HEK293 (cell line): ENCODE results near the gene UCK2.
A peak's percentile ranks its signal among the peaks of the same experiment; 100 is the strongest.

Experiments used
- CTCF ChIA-PET: fragments of 350-600 bp; formaldehyde crosslinking; extraction: SDS; loops from one replicate; lab custom pipeline; 2021; ENCODE audit warnings: antibody characterized with exemption; lab: Yijun Ruan, JAX
- POLR2A ChIA-PET: fragments of 300-600 bp; formaldehyde crosslinking; extraction: SDS; loops from one replicate; lab custom pipeline; 2020; ENCODE audit warnings: antibody characterized with exemption, inconsistent platforms; lab: Yijun Ruan, JAX
- H3K27ac ChIP-seq: fragments of 200-500 bp; sonication (Bioruptor generic); 2 replicates; pipeline ENCODE4 v1.5.1; 2014; ENCODE audit warnings: low read depth, low read length, control low read depth, inconsistent platforms; ENCODE audit errors: extremely low read depth
- H3K36me3 ChIP-seq, 2 experiments: fragments of 200-500 bp in 1 of 2; sonication (Bioruptor generic) in 1 of 2; 1 replicate in 1 of 2; 2 replicates in 1 of 2; pipeline ENCODE4 v1.5.1; 2014 to 2017; ENCODE audit warnings: inconsistent platforms in 2 of 2, low read length in 2 of 2; ENCODE audit not compliant: control insufficient read depth in 2 of 2, insufficient read depth in 1 of 2
- H3K4me1 ChIP-seq: fragments of 200-500 bp; sonication (Bioruptor generic); 2 replicates; pipeline ENCODE4 v1.5.1; 2014; ENCODE audit warnings: mild to moderate bottlenecking, low read length, inconsistent platforms; ENCODE audit not compliant: control insufficient read depth, insufficient read depth
- H3K4me3 ChIP-seq: 2 replicates; pipeline ENCODE4 v1.5.1; 2011; ENCODE audit warnings: low read depth, mild to moderate bottlenecking, control low read depth, low read length, moderate library complexity
- H3K9me3 ChIP-seq: fragments of 200-500 bp; sonication (Bioruptor generic); 2 replicates; pipeline ENCODE4 v1.5.1; 2014; ENCODE audit warnings: low read depth, low read length, inconsistent platforms; ENCODE audit not compliant: control insufficient read depth, insufficient read depth
- GLI4 ChIP-seq: fragments of 450-650 bp; formaldehyde crosslinking; IDR thresholded peaks from 2 replicates; pipeline ENCODE4 v1.5.1; 2016; ENCODE audit warnings: missing biosample characterization, missing genetic modification characterization
- HOXC10 ChIP-seq: sonication (generic); formaldehyde crosslinking; IDR thresholded peaks from 2 replicates; pipeline ENCODE4 v1.8.1; 2023; ENCODE audit warnings: mild to moderate bottlenecking, missing genetic modification reagents
- KLF16 ChIP-seq: fragments of 450-650 bp; formaldehyde crosslinking; IDR thresholded peaks from 2 replicates; pipeline ENCODE4 v1.5.1; 2017; ENCODE audit warnings: missing biosample characterization, missing genetic modification characterization
- KLF8 ChIP-seq: fragments of 450-650 bp; formaldehyde crosslinking; IDR thresholded peaks from 2 replicates; pipeline ENCODE4 v1.5.1; 2016; ENCODE audit warnings: missing biosample characterization, missing genetic modification characterization
- ZBTB17 ChIP-seq: fragments of 450-650 bp; formaldehyde crosslinking; IDR thresholded peaks from 2 replicates; pipeline ENCODE4 v1.5.1; 2016; ENCODE audit warnings: missing biosample characterization, missing genetic modification characterization
- ZBTB8A ChIP-seq: fragments of 450-650 bp; formaldehyde crosslinking; IDR thresholded peaks from 2 replicates; pipeline ENCODE4 v1.5.1; 2016; ENCODE audit warnings: missing biosample characterization, missing genetic modification characterization
- ZEB2 ChIP-seq: fragments of 450-650 bp; formaldehyde crosslinking; IDR thresholded peaks from 2 replicates; pipeline ENCODE4 v1.5.1; 2016; ENCODE audit warnings: missing biosample characterization, missing genetic modification characterization
- ZFP41 ChIP-seq: fragments of 450-650 bp; formaldehyde crosslinking; IDR thresholded peaks from 2 replicates; pipeline ENCODE4 v1.5.1; 2016; ENCODE audit warnings: missing biosample characterization, missing genetic modification characterization, borderline replicate concordance
- ZNF138 ChIP-seq: fragments of 450-650 bp; formaldehyde crosslinking; IDR thresholded peaks from 2 replicates; pipeline ENCODE4 v1.5.1; 2016; ENCODE audit warnings: missing biosample characterization, missing genetic modification characterization, borderline replicate concordance
- ZNF175 ChIP-seq: fragments of 450-650 bp; formaldehyde crosslinking; IDR thresholded peaks from 2 replicates; pipeline ENCODE4 v1.5.1; 2016; ENCODE audit warnings: missing biosample characterization, missing genetic modification characterization
- ZNF19 ChIP-seq: fragments of 450-650 bp; formaldehyde crosslinking; IDR thresholded peaks from 2 replicates; pipeline ENCODE4; 2016; ENCODE audit warnings: missing biosample characterization, missing genetic modification characterization, low read depth
- ZNF248 ChIP-seq: fragments of 450-650 bp; formaldehyde crosslinking; IDR thresholded peaks from 2 replicates; pipeline ENCODE4 v1.5.1; 2017; ENCODE audit warnings: missing biosample characterization, missing genetic modification characterization
- ZNF280D ChIP-seq: fragments of 450-650 bp; formaldehyde crosslinking; IDR thresholded peaks from 2 replicates; pipeline ENCODE4 v1.5.1; 2016; ENCODE audit warnings: missing biosample characterization, missing genetic modification characterization
- ZNF37A ChIP-seq: fragments of 450-650 bp; IDR thresholded peaks from 2 replicates; pipeline ENCODE4 v1.5.1; 2018; ENCODE audit warnings: missing biosample characterization, missing genetic modification characterization
- ZNF626 ChIP-seq: fragments of 450-650 bp; sonication (Bioruptor Pico); formaldehyde crosslinking; IDR thresholded peaks from 2 replicates; pipeline ENCODE4 v1.5.1; 2018; ENCODE audit warnings: missing biosample characterization, missing genetic modification characterization, inconsistent platforms
- ZNF629 ChIP-seq: fragments of 450-650 bp; formaldehyde crosslinking; IDR thresholded peaks from 2 replicates; pipeline ENCODE4 v1.5.1; 2017; ENCODE audit warnings: missing biosample characterization, missing genetic modification characterization
- TF ChIP-seq, protein P1 (sequence below): fragments of 450-650 bp; formaldehyde crosslinking; IDR thresholded peaks from 2 replicates; pipeline ENCODE4; 2016; ENCODE audit warnings: missing biosample characterization, missing genetic modification characterization
- TF ChIP-seq, protein P2 (sequence below): fragments of 450-650 bp; formaldehyde crosslinking; IDR thresholded peaks from 2 replicates; pipeline ENCODE4 v1.5.1; 2017; ENCODE audit warnings: missing biosample characterization, missing genetic modification characterization
- TF ChIP-seq, protein P3 (sequence below): fragments of 450-650 bp; formaldehyde crosslinking; IDR thresholded peaks from 2 replicates; pipeline ENCODE4 v1.5.1; 2016; ENCODE audit warnings: missing biosample characterization, missing genetic modification characterization, borderline replicate concordance
- TF ChIP-seq, protein P4 (sequence below): fragments of 450-650 bp; formaldehyde crosslinking; IDR thresholded peaks from 2 replicates; pipeline ENCODE4 v1.5.1; 2016; ENCODE audit warnings: missing biosample characterization, missing genetic modification characterization

Gene UCK2

GRCh38 chr1:165903672-165904071, 76.3 kb downstream of the UCK2 start:
- H3K36me3 ChIP-seq, result peaks cover 4 to 73% of the 10 kb centered on the region in 2 experiments; a peak in 2 of 3 replicates
- H3K4me1 ChIP-seq, result no peaks in the 10 kb centered on the region
- POLR2A ChIA-PET, result interaction anchor here (1.0 kb wide), 1 partner anchor 134 kb away, joined by 3 read pairs; no protein-coding TSS in a partner anchor
- no peak overlapping the region for H3K4me3 ChIP-seq
- CTCF ChIA-PET, result interaction anchor here (0.5 to 3.0 kb wide), 9 partner anchors 10 to 577 kb away, joined by 3 to 15 read pairs (median 4); no protein-coding TSS in a partner anchor
- H3K9me3 ChIP-seq, result no peaks in the 10 kb centered on the region
- 0 out of 2 replicates have a peak, but pooled peaks have one; percentile 28 for TF ChIP-seq ZBTB17 (tag by site-specific recombination)
- TF ChIP-seq, protein P1, sequence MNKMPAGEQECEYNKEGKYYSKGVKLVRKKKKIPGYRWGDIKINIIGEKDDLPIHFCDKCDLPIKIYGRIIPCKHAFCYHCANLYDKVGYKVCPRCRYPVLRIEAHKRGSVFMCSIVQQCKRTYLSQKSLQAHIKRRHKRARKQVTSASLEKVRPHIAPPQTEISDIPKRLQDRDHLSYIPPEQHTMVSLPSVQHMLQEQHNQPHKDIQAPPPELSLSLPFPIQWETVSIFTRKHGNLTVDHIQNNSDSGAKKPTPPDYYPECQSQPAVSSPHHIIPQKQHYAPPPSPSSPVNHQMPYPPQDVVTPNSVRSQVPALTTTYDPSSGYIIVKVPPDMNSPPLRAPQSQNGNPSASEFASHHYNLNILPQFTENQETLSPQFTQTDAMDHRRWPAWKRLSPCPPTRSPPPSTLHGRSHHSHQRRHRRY (tag by site-specific recombination), result no peak
- no peak overlapping the region for H3K27ac ChIP-seq

GRCh38 chr1:165904948-165905347, 77.5 kb downstream of the UCK2 start:
- ChIA-PET POLR2A (no interaction called here), CTCF (interaction anchor here (0.6 to 3.0 kb wide), 3 partner anchors 9 to 22 kb away, joined by 3 to 15 read pairs (median 3); no protein-coding TSS in a partner anchor)
- Histone ChIP-seq H3K9me3 (no peaks in the 10 kb centered on the region), H3K4me1 (no peaks in the 10 kb centered on the region), H3K36me3 (peaks cover 4 to 74% of the 10 kb centered on the region in 2 experiments; a peak in 2 of 3 replicates), H3K4me3 (no peak overlapping the region), H3K27ac (no peak overlapping the region)
- no peak for TF ChIP-seq ZNF248
- TF ChIP-seq ZNF37A (tag by site-specific recombination), result no peak
- no peak for TF ChIP-seq ZBTB8A (tag by site-specific recombination)
- TF ChIP-seq, protein P2, sequence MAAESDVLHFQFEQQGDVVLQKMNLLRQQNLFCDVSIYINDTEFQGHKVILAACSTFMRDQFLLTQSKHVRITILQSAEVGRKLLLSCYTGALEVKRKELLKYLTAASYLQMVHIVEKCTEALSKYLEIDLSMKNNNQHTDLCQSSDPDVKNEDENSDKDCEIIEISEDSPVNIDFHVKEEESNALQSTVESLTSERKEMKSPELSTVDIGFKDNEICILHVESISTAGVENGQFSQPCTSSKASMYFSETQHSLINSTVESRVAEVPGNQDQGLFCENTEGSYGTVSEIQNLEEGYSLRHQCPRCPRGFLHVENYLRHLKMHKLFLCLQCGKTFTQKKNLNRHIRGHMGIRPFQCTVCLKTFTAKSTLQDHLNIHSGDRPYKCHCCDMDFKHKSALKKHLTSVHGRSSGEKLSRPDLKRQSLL (tag by site-specific recombination), result no peak
- TF ChIP-seq GLI4 (tag by site-specific recombination), result no peak
- no peak for TF ChIP-seq HOXC10 (CRISPR knock-in tag)
- no peak for TF ChIP-seq ZNF19 (tag by site-specific recombination)
- TF ChIP-seq ZNF626, result no peak
- TF ChIP-seq, protein P3, sequence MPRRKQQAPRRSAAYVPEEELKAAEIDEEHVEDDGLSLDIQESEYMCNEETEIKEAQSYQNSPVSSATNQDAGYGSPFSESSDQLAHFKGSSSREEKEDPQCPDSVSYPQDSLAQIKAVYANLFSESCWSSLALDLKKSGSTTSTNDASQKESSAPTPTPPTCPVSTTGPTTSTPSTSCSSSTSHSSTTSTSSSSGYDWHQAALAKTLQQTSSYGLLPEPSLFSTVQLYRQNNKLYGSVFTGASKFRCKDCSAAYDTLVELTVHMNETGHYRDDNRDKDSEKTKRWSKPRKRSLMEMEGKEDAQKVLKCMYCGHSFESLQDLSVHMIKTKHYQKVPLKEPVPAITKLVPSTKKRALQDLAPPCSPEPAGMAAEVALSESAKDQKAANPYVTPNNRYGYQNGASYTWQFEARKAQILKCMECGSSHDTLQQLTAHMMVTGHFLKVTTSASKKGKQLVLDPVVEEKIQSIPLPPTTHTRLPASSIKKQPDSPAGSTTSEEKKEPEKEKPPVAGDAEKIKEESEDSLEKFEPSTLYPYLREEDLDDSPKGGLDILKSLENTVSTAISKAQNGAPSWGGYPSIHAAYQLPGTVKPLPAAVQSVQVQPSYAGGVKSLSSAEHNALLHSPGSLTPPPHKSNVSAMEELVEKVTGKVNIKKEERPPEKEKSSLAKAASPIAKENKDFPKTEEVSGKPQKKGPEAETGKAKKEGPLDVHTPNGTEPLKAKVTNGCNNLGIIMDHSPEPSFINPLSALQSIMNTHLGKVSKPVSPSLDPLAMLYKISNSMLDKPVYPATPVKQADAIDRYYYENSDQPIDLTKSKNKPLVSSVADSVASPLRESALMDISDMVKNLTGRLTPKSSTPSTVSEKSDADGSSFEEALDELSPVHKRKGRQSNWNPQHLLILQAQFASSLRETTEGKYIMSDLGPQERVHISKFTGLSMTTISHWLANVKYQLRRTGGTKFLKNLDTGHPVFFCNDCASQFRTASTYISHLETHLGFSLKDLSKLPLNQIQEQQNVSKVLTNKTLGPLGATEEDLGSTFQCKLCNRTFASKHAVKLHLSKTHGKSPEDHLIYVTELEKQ (tag by site-specific recombination), result no peak
- no peak for TF ChIP-seq ZEB2 (tag by site-specific recombination)
- TF ChIP-seq KLF16 (tag by site-specific recombination), result no peak
- TF ChIP-seq ZNF175 (tag by site-specific recombination), result no peak
- TF ChIP-seq, protein P4, sequence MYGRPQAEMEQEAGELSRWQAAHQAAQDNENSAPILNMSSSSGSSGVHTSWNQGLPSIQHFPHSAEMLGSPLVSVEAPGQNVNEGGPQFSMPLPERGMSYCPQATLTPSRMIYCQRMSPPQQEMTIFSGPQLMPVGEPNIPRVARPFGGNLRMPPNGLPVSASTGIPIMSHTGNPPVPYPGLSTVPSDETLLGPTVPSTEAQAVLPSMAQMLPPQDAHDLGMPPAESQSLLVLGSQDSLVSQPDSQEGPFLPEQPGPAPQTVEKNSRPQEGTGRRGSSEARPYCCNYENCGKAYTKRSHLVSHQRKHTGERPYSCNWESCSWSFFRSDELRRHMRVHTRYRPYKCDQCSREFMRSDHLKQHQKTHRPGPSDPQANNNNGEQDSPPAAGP (tag by site-specific recombination), result no peak
- no peak for TF ChIP-seq ZNF280D
- TF ChIP-seq ZNF629 (tag by site-specific recombination), result no peak
- no peak for TF ChIP-seq KLF8 (tag by site-specific recombination)
- no peak for TF ChIP-seq ZFP41 (tag by site-specific recombination)
- no peak for TF ChIP-seq ZNF138 (tag by site-specific recombination)
